Spinal cord (tissue), 10 donors: ENCODE measurements around the gene COX6B1. TPM values are rescaled to one million over a fixed set of nuclear protein-coding genes. Genes with fewer than 3 reads are reported as not detected.

Source experiments
- DNase-seq, 6 donors: peaks; one replicate each; pipeline versions ENCODE4 v3.0.0 to v3.0.0-alpha.2; 2013 to 2015; ENCODE audit warnings: low spot score in 6 of 6, low read depth in 4 of 6
- H3K27ac ChIP-seq: one replicate; pipeline ENCODE4 v1.5.1; 2013; ENCODE audit warnings: low read depth, low read length, control low read depth
- H3K27me3 ChIP-seq: one replicate; pipeline ENCODE4 v1.6.1; 2013; ENCODE audit warnings: low read length; ENCODE audit not compliant: control insufficient read depth, insufficient read depth
- H3K36me3 ChIP-seq: one replicate; pipeline ENCODE4 v1.6.1; 2013; ENCODE audit warnings: low read length; ENCODE audit not compliant: control insufficient read depth, insufficient read depth
- H3K4me1 ChIP-seq: one replicate; pipeline ENCODE4 v1.6.1; 2013; ENCODE audit warnings: low read length; ENCODE audit not compliant: control insufficient read depth, insufficient read depth
- H3K4me3 ChIP-seq: one replicate; pipeline ENCODE4 v1.5.1; 2013; ENCODE audit warnings: low read depth, low read length, control low read depth
- H3K9me3 ChIP-seq: one replicate; pipeline ENCODE4 v1.6.1; 2013; ENCODE audit warnings: low read length; ENCODE audit not compliant: control insufficient read depth, insufficient read depth
- WGBS: methylation state at CpG from one replicate; pipeline ENCODE4 v1.1.5; 2013; ENCODE audit warnings: missing lambda C conversion rate; ENCODE audit not compliant: insufficient coverage; 5-methylcytosine and 5-hydroxymethylcytosine counted together
- polyA plus RNA-seq, 2 donors: library from polyadenylated mRNA; unstranded; fragments of 120-200 nt; gene quantifications; one replicate each; pipeline ENCODE4 v1.2.1, GENCODE V29; 2013; ENCODE audit not compliant: insufficient read length in 2 of 2
- total RNA-seq, 2 donors: library from RNA; depleted of rRNA in 1 of 2; stranded (reverse); fragments of 120-200 nt in 1 of 2; fragments of >200 nt in 1 of 2; gene quantifications; one replicate each; pipeline versions ENCODE4 v1.2.3 to v1.2.4, GENCODE V29; 2013 to 2014
- donor health status: healthy.

The COX6B1 gene
- total and polyA plus RNA-seq, 4 donors, result 321 to 628 (median 387) TPM

DNA sequence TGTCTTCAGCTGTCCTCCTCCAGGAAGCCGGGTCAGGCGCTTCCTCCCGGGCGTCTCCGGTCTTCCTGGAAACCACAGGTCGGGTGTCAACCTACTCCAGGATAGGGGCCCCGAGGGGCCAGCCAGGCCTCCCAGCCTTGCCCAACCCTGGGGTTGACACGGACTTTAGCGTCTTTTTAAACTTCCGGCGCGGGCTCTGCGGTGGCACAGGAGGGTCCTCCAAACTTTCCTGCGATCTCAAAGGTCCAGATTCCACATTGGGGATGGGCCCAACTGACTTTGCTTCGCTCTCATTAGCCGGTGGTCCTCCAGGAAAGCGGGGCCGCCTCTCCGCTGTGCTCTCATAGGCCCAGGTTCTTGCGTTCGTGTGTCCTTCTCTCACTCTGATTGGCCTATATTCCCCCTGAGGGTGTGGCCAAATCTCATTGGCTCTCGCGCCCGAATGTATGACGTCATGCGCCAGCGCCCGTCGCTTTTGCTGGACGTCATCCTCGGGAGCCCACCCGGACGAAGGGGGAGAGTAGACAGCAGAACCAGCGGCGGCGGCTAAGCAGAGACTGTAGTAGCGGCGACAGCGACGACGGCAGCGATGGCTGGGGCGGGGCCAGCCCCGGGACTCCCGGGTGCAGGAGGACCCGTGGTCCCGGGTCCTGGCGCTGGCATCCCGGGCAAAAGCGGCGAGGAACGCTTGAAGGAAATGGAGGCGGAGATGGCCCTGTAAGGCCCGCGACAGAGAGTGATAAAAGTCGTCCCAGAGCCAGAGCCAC, 19.4 kb upstream of the COX6B1 start, which contains the start of gene RBM42:
Gene RBM42 (plus strand): TSS at position 472 of the 767 bp plus-strand sequence. CDS start 118 bp downstream, at position 590.
- WGBS, result under 1% methylated on average over 56 of the region's 56 CpGs
- Histone ChIP-seq H3K9me3 (no peaks in the 10 kb centered on the region), H3K4me1 (peaks cover 17% of the 10 kb centered on the region), H3K36me3 (peaks cover 40% of the 10 kb centered on the region), H3K27ac (peak within 1 kb of the TSS; percentile 89), H3K27me3 (no peaks in the 10 kb centered on the region), H3K4me3 (peak within 1 kb of the TSS; percentile 91)
- DNase-seq, result peak; percentile 98 to 100 (median 100)

DNA sequence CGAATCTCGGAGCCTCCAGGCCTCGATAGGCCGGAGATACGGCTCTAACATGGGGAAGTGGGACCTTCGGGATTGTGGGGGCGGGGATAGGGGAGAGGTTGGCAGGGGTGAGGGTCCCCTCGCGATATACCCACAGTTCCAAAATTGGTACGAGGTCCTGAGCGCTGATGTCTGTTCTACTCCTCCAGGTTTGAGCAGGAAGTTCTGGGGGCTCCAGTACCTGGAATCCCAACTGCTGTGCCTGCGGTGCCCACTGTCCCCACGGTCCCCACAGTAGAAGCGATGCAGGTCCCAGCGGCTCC, 18.8 kb upstream of the COX6B1 start:
- H3K4me3 ChIP-seq, result peak overlapping the region; percentile 91
- H3K27me3 ChIP-seq, result no peaks in the 10 kb centered on the region
- peak overlapping the region; percentile 25 for H3K27ac ChIP-seq
- no peaks in the 10 kb centered on the region for H3K9me3 ChIP-seq
- WGBS, result 4% methylated on average over 14 of the region's 15 CpGs
- H3K4me1 ChIP-seq, result peaks cover 17% of the 10 kb centered on the region
- no peak for DNase-seq
- peaks cover 45% of the 10 kb centered on the region for H3K36me3 ChIP-seq

- no peak overlapping the region for H3K4me3 ChIP-seq
- peaks cover 82% of the 10 kb centered on the region for H3K36me3 ChIP-seq
- no peaks in the 10 kb centered on the region for H3K27me3 ChIP-seq
- WGBS, result 93% methylated on average over 25 of the region's 29 CpGs
- peaks cover 9% of the 10 kb centered on the region for H3K4me1 ChIP-seq
- H3K27ac ChIP-seq, result no peak overlapping the region
- no peaks in the 10 kb centered on the region for H3K9me3 ChIP-seq
- no peak for DNase-seq
Measured at GRCh38 chr19:35633727-35634440, 14.2 kb upstream of the COX6B1 start.

DNA sequence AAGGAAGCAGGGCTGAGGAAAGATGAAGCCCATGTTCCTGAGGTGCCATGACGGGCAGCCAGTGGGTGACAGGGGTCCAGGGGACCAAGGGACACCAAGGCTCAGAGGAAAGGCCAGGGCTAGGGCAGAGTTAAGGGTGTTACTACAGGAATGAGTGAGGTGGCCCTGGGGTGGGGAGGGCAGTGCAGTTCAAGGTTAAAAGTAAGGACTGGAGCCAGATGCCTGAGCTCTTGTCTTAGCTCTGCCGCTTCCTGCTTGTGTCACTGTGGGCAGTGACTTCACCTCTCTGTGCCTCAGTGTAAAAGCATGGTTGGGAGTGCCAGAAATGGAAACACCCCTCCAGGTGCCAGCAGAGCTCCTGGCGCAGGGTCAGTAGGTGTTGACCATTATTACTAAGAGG, 11.5 kb upstream of the COX6B1 start:
- Histone ChIP-seq H3K4me3 (no peak overlapping the region), H3K9me3 (no peaks in the 10 kb centered on the region), H3K27ac (no peak overlapping the region), H3K27me3 (no peaks in the 10 kb centered on the region), H3K36me3 (peaks cover 61% of the 10 kb centered on the region), H3K4me1 (peaks cover 3% of the 10 kb centered on the region)
- 91% methylated on average over 3 of the region's 3 CpGs for WGBS
- no peak for DNase-seq

GRCh38 chr19:35637165-35637564, 11.0 kb upstream of the COX6B1 start:
- H3K27ac ChIP-seq, result no peak overlapping the region
- no peak overlapping the region for H3K4me3 ChIP-seq
- H3K36me3 ChIP-seq, result peaks cover 58% of the 10 kb centered on the region
- no peaks in the 10 kb centered on the region for H3K9me3 ChIP-seq
- whole genome bisulfite sequencing, result 93% methylated on average over 25 of the region's 25 CpGs
- H3K27me3 ChIP-seq, result no peaks in the 10 kb centered on the region
- DNase-seq, result no peak
- peaks cover 8% of the 10 kb centered on the region for H3K4me1 ChIP-seq

DNA sequence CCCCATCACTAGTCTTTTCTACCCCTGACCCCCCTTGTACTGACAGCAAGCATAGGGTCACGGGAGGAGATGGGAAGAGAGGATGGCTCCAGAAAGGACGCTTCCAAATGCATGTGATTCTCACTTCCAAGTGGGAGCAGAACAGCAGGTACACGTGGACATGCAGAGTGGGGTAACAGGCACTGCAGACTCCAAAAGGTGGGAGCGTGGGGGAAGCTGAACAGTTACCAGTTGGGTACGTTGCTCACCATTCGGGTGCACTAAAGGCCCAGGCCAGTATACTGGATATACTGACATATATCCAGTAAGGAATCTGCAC, 8.8 kb upstream of the COX6B1 start:
- no peaks in the 10 kb centered on the region for H3K9me3 ChIP-seq
- DNase-seq, result no peak
- no peaks in the 10 kb centered on the region for H3K27me3 ChIP-seq
- H3K4me3 ChIP-seq, result no peak overlapping the region
- no peak overlapping the region for H3K27ac ChIP-seq
- H3K4me1 ChIP-seq, result peaks cover 29% of the 10 kb centered on the region
- WGBS, result 48% methylated on average over 4 of the region's 6 CpGs
- peaks cover 36% of the 10 kb centered on the region for H3K36me3 ChIP-seq

DNA sequence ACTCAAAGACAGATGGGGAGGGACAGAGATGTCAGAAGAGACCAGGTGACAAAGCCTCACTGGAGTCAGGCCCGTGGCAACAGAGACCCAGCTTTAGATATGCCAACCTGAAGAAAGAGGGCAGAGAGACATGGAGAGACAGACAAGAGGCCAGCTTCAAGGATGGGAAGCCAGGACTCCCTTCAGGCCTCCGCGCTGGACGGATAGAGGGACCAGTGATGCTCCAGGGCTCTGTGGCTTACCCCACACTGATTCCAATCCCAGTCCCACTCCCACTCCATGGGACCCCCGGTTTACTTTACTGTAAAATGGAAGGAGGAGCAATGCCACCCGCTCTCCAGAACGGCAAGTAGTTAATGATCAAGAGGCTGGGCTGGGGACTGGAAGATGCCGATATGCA, 8.3 kb upstream of the COX6B1 start:
- H3K27me3 ChIP-seq, result no peaks in the 10 kb centered on the region
- H3K27ac ChIP-seq, result no peak overlapping the region
- peaks cover 35% of the 10 kb centered on the region for H3K4me1 ChIP-seq
- WGBS, result 50% methylated on average over 1 of the region's 8 CpGs
- peaks cover 32% of the 10 kb centered on the region for H3K36me3 ChIP-seq
- no peak for DNase-seq
- H3K4me3 ChIP-seq, result no peak overlapping the region
- H3K9me3 ChIP-seq, result no peaks in the 10 kb centered on the region

DNA sequence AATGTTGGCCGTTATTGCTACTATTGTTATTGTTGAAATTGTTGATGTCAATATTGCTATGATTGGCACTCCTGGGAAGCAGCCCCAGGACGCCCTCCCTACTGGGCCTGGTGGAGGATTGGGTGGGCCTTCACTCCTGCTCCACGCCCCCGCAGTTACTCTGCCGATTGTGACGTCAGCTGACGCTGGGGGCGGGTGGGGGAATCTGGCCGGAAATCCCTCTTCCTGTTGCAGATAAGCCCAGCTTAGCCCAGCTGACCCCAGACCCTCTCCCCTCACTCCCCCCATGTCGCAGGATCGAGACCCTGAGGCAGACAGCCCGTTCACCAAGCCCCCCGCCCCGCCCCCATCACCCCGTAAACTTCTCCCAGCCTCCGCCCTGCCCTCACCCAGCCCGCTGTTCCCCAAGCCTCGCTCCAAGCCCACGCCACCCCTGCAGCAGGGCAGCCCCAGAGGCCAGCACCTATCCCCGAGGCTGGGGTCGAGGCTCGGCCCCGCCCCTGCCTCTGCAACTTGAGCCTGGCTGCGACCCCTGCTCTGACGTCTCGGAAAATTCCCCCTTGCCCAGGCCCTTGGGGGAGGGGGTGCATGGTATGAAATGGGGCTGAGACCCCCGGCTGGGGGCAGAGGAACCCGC, 6.5 kb upstream of the COX6B1 start, which contains the start of gene ETV2:
Gene ETV2 (plus strand): TSS at position 231 of the 637 bp plus-strand sequence. CDS start 716 bp downstream, outside the sequence.
- DNase-seq, result peak in 1 of 6 donors; percentile 4
- no peaks in the 10 kb centered on the region for H3K9me3 ChIP-seq
- H3K36me3 ChIP-seq, result peaks cover 19% of the 10 kb centered on the region
- no peaks in the 10 kb centered on the region for H3K27me3 ChIP-seq
- no peak within 1 kb of the TSS for H3K4me3 ChIP-seq
- H3K4me1 ChIP-seq, result peaks cover 39% of the 10 kb centered on the region
- H3K27ac ChIP-seq, result no peak within 1 kb of the TSS
- WGBS, result 14% methylated on average over 22 of the region's 28 CpGs

GRCh38 chr19:35642312-35642711, 5.8 kb upstream of the COX6B1 start:
- Histone ChIP-seq H3K9me3 (no peaks in the 10 kb centered on the region), H3K27ac (no peak overlapping the region), H3K4me1 (peaks cover 40% of the 10 kb centered on the region), H3K4me3 (no peak overlapping the region), H3K36me3 (peaks cover 13% of the 10 kb centered on the region), H3K27me3 (no peaks in the 10 kb centered on the region)
- DNase-seq, result no peak
- WGBS, result 67% methylated on average over 9 of the region's 10 CpGs
